Lung (tissue), 12 donors: Measurements from ENCODE around the gene ADAP1. TPM values are rescaled to one million over a fixed set of nuclear protein-coding genes. Genes with fewer than 3 reads are reported as not detected.

Source experiments
- ATAC-seq: fragments of 200-7000 bp; cut with Tn5 transposase; one replicate; pipeline ENCODE4 v1.9.1; 2020; ENCODE audit warnings: moderate number of reproducible peaks; ENCODE audit not compliant: insufficient read depth, low FRiP score
- DNase-seq, 3 donors: peaks; one replicate each; pipeline ENCODE4 v3.0.0-alpha.2; 2013 to 2017
- H3K27ac ChIP-seq, 2 donors: one replicate each; pipeline ENCODE4 v1.5.1; 2013; ENCODE audit warnings: mild to moderate bottlenecking in 2 of 2, moderate library complexity in 2 of 2, control low read depth in 1 of 2, inconsistent platforms in 1 of 2, low read depth in 1 of 2, low read length in 1 of 2
- H3K27me3 ChIP-seq, 3 donors: one replicate each; pipeline ENCODE4 v1.5.1; 2013; ENCODE audit warnings: low read length in 2 of 3; ENCODE audit not compliant: control insufficient read depth in 3 of 3, insufficient read depth in 3 of 3
- H3K36me3 ChIP-seq, 4 donors: one replicate each; pipeline ENCODE4 v1.5.1; 2013; ENCODE audit warnings: low read length in 4 of 4, mild to moderate bottlenecking in 1 of 4, moderate library complexity in 1 of 4; ENCODE audit not compliant: control insufficient read depth in 4 of 4, insufficient read depth in 4 of 4
- H3K4me1 ChIP-seq, 5 donors: one replicate each; pipeline ENCODE4 v1.5.1; 2013; ENCODE audit warnings: low read length in 5 of 5, mild to moderate bottlenecking in 2 of 5, moderate library complexity in 1 of 5; ENCODE audit not compliant: control insufficient read depth in 5 of 5, insufficient read depth in 5 of 5
- H3K4me3 ChIP-seq: one replicate; pipeline ENCODE4 v1.5.1; 2013; ENCODE audit warnings: mild to moderate bottlenecking, control low read depth, moderate library complexity
- H3K9ac ChIP-seq, 2 donors: one replicate each; pipeline ENCODE4 v1.5.1; 2013; ENCODE audit warnings: low read length in 2 of 2, control low read depth in 1 of 2; ENCODE audit not compliant: insufficient read depth in 1 of 2
- H3K9me3 ChIP-seq, 4 donors: one replicate each; pipeline ENCODE4 v1.5.1; 2013; ENCODE audit warnings: low read length in 3 of 4, mild to moderate bottlenecking in 1 of 4, moderate library complexity in 1 of 4; ENCODE audit not compliant: control insufficient read depth in 4 of 4, insufficient read depth in 3 of 4
- WGBS, 2 donors: extraction: QIAGEN DNeasy Blood & Tissue Kit; methylation state at CpG; one replicate each; pipeline ENCODE4 v1.1.7; 2013; 5-methylcytosine and 5-hydroxymethylcytosine counted together
- polyA plus RNA-seq, 2 donors: library from polyadenylated mRNA; stranded (reverse); fragments of 200-250 nt; gene quantifications; one replicate each; pipeline ENCODE4 v1.2.1, GENCODE V29; 2013
- total RNA-seq, 2 donors: library from RNA; depleted of rRNA in 1 of 2; stranded (reverse); fragments of >200 nt in 1 of 2; gene quantifications; one replicate each; pipeline ENCODE4 v1.2.1, GENCODE V29; 2014 to 2021
- TF ChIP-seq, protein P1 (sequence below): IDR thresholded peaks from 2 replicates; pipeline ENCODE4 v1.5.1; 2012; ENCODE audit warnings: mild to moderate bottlenecking; ENCODE audit errors: control extremely low read depth, extremely low read depth
- donor health status: control.
- donor health status: control.
- donor health status: Bipolar disorder and iron deficiency.
- donor health status: healthy.
- donor health status: DM: yes; HTN: yes; CAD: no.

ADAP1 gene
- total and polyA plus RNA-seq, 4 donors, result 11.5 to 39.0 (median 32.6) TPM

DNA sequence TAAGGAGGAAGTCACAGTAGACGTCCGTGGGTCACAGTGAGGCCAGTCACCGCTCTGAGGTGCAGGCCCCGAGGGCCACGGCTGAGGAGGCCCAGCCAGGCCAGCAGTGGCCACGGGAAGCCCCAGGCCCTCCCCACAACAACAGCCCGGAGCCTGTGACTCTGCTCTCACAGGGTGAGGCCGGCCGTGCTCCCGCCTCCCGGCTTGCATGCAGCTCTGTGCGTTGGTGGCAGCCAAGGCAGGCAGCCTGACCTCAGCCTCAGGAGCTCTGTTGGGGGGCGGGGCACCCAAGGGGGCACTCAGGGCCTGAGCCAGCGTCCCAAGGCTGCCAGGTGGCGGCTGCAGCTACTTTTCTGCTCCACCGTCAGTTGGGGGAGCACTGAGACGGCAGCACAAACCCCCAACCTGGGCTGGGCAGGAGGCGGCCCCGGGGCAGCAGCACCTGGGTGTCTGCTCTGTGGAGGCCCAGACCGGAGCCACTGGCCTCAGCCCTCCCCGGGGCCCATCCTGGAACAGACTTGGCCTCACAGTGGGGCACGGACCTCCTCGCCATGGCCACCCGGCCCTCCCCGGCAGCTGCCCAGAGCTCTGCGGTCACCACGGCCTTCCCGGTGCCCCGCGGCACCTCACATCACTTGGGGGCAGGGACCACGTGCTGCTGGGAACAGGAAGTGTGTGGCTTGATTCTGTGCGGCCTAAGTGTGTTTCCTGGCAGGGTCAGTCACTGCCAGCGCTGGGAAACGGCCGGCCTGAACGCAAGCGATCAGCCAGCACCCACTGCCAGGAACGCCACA is 41.8 kb upstream of the ADAP1 start:
- DNase-seq, result no peak
- H3K36me3 ChIP-seq, result peaks cover 0 to 37% (median 5%) of the 10 kb centered on the region in 4 donors
- H3K27me3 ChIP-seq, result no peaks in the 10 kb centered on the region
- no peaks in the 10 kb centered on the region for H3K9me3 ChIP-seq
- no peak for ATAC-seq
- TF ChIP-seq, protein P1, sequence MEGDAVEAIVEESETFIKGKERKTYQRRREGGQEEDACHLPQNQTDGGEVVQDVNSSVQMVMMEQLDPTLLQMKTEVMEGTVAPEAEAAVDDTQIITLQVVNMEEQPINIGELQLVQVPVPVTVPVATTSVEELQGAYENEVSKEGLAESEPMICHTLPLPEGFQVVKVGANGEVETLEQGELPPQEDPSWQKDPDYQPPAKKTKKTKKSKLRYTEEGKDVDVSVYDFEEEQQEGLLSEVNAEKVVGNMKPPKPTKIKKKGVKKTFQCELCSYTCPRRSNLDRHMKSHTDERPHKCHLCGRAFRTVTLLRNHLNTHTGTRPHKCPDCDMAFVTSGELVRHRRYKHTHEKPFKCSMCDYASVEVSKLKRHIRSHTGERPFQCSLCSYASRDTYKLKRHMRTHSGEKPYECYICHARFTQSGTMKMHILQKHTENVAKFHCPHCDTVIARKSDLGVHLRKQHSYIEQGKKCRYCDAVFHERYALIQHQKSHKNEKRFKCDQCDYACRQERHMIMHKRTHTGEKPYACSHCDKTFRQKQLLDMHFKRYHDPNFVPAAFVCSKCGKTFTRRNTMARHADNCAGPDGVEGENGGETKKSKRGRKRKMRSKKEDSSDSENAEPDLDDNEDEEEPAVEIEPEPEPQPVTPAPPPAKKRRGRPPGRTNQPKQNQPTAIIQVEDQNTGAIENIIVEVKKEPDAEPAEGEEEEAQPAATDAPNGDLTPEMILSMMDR, result no peak
- peaks cover 0 to 5% (median 0%) of the 10 kb centered on the region in 5 donors for H3K4me1 ChIP-seq
- 72 to 83% methylated on average over 38 of the region's 38 CpGs for WGBS, 2 donors
- no peak overlapping the region for H3K27ac ChIP-seq
- no peak overlapping the region for H3K9ac ChIP-seq
- no peak overlapping the region for H3K4me3 ChIP-seq

DNA sequence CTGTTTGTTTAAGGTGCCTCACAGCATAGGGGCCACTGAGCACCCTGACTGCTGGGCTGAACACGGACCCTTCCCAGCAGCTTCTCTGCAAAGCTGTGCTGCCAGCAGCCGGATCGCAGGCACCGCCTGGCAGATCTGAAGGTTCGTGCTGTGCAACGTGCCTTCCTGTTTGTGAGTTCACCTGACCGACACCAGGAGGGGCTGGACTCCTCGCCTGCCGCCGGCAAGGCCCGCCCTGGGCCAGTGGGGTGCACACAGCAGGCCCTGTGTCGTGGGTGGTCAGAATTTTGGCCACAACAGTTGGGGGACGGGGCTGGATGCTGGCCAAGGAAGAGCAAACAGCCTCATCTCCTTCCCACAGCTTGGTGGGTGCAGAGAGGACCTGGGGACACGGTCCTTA is 41.1 kb upstream of the ADAP1 start:
- Histone ChIP-seq H3K27me3 (no peaks in the 10 kb centered on the region), H3K9me3 (no peaks in the 10 kb centered on the region), H3K9ac (no peak overlapping the region), H3K4me3 (no peak overlapping the region), H3K4me1 (peaks cover 0 to 10% (median 0%) of the 10 kb centered on the region in 5 donors), H3K36me3 (peaks cover 0 to 34% (median 5%) of the 10 kb centered on the region in 4 donors), H3K27ac (no peak overlapping the region)
- ATAC-seq (no peak), DNase-seq (no peak)
- WGBS, 2 donors, result 92% methylated on average over 14 of the region's 14 CpGs
- TF ChIP-seq, protein P1, result no peak

DNA sequence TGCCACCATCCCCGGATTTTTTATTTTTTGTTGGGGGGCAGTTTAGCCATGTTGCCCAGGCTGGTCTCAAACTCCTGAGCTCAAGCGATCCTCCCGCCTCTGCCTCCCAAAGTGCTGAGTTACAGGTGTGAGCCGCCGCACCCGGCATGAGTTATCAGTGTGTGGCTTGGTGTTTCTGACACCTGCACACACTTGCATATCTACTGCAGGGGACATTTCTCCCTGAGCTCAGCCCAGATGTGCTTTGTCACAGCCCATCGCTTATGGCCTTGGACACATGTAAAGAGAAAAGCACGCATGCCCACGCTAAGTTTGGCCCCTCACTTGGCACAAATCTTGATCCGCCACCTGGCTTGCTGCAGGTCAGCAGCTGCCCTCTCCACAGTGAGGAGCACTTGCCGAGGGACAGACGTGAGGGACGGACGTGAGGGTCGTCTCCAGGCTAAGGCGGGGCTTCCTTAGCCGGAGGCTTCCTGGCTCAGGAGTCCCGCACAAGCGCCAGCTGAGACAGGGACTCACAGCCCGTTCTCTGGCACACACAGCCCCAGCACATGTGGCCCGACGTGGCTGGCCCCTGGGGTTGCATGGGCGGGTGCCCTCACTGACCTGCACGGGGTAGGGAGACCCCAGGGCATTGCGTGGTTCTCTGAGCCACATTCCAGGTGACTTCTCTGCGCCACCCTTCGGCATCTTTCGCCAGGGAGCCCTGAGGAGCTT is 40.3 kb upstream of the ADAP1 start:
- Histone ChIP-seq H3K9me3 (no peaks in the 10 kb centered on the region), H3K27ac (no peak overlapping the region), H3K27me3 (no peaks in the 10 kb centered on the region), H3K4me1 (peaks cover 0 to 12% (median 0%) of the 10 kb centered on the region in 5 donors), H3K4me3 (no peak overlapping the region), H3K36me3 (peaks cover 0 to 29% (median 5%) of the 10 kb centered on the region in 4 donors), H3K9ac (no peak overlapping the region)
- TF ChIP-seq, protein P1, result no peak
- no peak for DNase-seq
- ATAC-seq, result no peak
- WGBS, 2 donors, result 78 to 85% methylated on average over 28 of the region's 28 CpGs
